HG02852 (cell line): ENCODE measurements around the gene EIF2A.
A peak's percentile ranks its signal among the peaks of the same experiment; 100 is the strongest.

ENCODE experiments used
- ATAC-seq: cut with Tn5 transposase; IDR thresholded peaks from one replicate; pipeline ENCODE4 v1.9.1; 2021; ENCODE audit warnings: mild to moderate bottlenecking, moderate library complexity; ENCODE audit not compliant: unreplicated experiment

The EIF2A gene

GRCh38 chr3:150543128-150543527 lies 3.5 kb upstream of the EIF2A start:
- ATAC-seq = no peak

DNA sequence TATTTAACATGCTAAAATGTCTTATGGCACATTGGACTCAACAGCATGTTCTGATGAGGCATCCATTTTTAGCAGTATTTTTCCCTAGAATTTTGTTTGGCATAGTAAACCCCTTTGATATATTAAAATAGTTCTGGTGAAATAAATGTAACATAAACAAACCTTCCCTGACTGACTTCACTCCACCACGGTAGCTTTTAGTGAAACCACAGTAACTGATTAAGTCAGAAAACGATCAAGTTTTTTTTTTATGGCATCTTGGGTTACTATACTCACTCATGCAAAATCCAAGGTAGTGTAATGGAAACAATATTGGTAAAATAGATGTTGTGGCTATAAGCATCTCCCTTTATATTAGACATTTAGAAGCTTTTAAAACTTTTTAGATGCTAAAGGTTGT lies 3.1 kb upstream of the EIF2A start:
- ATAC-seq = no peak

DNA sequence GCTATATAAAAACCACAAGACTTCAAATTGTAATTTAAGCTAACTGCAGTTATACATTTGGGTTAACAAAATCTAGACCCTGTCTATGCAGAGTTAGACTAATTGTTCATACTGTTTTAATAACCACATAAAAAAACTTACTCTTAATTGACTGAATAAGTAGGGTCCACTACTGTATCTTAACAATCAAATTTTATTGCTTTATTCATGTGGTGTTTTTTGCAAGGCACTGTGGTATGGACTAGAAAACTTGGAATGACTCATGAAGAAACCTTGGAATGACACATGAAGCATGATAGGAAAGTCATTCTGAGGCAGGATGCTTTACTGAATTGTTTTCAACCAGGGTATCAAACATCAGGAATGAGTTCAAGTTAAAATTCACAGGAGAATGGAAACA lies 2.5 kb upstream of the EIF2A start:
- no peak for ATAC-seq

DNA sequence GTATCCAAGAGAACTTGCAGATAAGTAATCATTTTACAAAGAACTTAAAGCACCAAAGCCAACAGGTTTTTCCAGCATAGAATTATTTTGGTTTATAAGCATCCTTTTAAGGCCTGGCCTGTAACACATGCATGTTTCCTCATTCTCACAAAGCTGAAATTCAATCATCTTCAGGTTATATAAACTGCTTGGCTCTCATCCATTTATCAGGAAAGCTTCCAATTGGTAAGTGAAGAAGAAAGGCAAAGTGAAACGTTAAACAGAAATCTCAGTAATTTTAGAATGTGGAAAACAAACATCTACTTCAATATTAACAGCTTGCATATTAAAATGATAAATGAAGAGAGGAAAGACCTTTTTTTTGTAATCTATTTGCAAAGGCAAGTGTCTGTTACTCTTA lies 1.9 kb upstream of the EIF2A start:
- ATAC-seq = no peak

DNA sequence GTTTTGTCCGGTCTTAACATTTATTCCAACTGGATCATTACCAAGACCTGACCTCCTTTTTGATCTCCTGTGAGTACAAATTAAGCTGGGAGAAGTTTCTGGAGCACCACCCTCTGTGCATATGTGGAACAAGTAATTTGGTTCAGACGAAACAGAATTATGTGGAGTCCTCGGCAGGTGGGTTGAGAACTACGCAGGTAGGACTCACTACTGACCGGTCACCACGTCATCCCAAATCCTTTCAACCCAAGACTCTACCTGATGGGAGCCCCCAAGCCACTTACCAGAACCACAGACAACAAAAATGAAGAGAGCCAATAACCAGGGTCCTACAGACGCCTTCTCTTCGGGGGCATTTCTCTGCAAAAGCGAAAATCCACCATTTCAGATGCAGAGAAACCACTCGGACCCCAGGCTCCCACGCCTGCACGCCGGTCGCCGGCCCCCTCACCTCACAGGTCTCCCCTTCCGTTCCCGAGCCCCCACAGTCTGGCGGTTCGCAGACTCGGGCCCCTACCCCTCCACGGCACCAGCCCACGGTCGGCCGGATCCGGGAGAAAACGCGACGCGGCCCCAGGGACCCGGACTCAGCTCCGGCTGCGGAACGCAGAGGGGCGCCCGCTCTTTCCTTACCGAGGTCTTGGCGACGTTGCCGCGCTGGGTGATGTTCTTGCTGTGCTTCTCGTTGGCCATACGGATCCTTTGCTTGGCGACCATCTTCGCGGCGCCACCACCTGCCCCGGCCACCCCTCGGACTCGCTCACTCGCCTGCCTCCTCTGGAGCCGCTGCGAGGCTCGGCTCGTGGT lies 965 bp upstream of the EIF2A start:
- no peak for ATAC-seq

- no peak for ATAC-seq
Measured at GRCh38 chr3:150547045-150547741, 606 bp downstream of the EIF2A start.

- no peak for ATAC-seq
Measured at GRCh38 chr3:150555859-150556436, 9.4 kb downstream of the EIF2A start.

DNA sequence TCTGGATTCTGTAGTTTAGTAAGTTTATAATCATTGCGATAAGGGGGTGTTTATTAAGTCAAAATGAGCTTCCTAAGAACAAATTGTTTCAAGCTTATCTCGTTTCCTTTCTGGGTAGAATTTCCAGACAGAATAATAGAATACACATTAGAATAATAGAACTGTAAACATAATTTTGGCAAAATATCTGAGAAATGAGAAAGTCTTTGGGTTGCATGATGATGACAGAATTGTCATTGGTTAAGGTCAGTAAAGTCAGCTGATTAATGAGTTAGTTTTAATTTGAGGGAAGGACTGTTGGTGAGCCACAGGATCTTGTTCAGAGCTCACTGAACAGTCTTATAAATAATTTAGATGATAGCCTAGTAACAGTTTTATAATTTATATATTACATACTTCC lies 10.2 kb downstream of the EIF2A start:
- ATAC-seq = no peak

DNA sequence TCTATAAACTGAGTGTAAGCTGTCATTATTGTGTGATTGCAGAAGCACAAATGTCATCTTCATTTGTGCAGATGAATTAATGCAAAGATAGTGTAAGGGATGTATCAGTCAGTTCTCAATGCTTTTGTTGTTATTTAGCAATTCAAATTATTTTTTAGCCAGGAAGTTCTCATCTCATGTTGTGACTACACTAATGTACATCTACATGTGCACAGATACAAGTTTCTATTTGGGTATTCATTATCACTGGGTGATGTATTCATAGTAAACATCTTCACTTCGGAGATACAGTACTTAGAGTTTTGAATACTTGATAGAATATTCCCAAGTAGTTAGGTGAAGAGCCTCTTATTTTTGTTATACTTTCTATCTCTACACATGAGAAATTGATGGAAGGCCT lies 11.1 kb downstream of the EIF2A start:
- ATAC-seq = no peak

GRCh38 chr3:150564243-150564642 lies 17.7 kb downstream of the EIF2A start:
- ATAC-seq = no peak

DNA sequence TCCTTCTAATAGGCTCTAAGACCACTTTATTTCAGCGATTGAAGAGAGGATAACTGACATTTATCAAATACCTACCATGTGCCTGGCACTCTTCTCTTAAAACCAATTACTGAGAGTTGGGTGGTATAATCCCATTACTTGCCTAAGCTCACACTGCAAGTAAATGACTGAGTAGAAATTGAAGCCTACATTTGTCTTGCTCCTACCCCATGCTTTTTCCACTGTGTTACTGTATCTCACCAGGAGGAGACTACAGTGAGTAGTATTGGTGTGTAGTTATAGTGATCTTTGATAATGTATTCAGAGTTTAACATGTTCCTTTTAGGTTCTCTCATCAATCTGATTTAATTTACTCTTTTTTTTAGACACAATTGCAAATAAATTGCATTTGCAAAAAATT lies 20.7 kb downstream of the EIF2A start:
- ATAC-seq = no peak

GRCh38 chr3:150577855-150578254 lies 31.3 kb downstream of the EIF2A start:
- no peak for ATAC-seq

- ATAC-seq = no peak
Measured at GRCh38 chr3:150581174-150581573, 34.6 kb downstream of the EIF2A start.

DNA sequence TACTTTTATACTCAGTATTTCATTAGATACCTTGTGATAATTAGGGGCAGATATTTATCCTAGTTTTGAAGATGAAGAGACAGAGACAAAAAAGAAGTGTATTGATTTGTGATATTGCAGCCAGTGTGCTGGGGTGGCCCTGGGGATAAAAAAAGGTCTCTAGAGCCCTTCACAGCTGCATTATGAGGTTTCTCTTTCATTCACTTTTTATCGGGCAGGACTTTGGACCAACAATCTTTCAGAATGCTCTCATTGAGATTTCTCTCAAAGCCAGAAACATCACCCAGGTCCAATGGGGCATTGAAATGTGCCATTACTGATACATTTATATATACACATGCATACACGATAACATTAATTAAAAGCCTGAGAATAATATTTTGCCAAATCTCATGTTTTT lies 36.0 kb downstream of the EIF2A start:
- ATAC-seq = peak; percentile 69

DNA sequence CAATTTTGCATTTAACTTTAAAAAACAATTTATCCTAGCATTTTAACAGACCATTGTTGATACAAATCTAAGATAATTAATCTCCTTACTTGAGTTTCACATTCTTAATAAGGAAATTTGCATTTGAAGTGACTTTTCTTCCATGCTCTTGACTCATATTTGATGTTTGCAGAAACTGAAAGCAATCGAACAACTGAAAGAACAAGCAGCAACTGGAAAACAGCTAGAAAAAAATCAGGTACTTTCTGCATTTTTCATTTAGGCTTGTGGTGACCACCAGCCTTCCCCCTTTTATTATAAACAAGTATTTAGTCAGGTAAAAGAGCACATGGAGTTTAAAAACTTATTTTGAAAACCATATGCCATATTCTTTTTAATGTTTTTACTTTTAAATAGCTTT lies 36.4 kb downstream of the EIF2A start:
- ATAC-seq = peak; percentile 65

DNA sequence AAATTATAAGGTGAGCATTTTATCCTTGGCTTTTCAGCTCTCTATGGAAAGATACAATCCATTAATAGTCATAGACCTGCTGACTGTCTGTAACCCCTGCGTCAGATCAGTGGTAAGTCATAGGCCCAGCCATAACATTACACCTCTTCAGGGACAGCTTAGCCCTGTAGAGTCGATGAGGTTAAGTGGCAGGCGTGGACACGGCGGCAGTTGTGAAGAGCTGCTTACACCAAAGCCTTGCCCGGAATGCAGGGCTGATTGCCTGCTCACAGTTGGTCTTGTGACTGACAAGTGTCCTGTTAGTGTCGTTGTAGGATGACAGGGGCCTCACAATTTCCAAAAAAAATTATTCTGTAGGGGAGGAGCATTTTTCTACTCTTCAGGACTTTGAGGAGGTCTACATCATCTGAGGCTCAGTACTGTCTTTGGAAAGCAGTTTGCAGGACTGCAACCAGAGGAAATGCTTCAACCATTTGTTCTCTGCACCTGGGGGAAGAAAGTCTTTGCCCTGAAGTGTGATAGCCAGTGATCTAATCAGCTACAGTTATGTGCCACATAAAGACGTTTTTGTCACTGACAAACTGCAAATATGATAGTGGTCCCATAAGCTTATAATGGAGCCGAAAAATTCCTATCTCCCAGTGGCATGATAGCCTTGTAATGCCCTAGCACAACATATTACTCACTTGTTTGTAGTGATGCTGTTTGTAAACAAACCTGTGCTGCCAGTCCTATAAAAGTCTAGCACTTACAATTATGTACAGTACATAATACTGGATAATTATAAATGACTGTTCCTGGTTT lies 41.6 kb downstream of the EIF2A start:
- no peak for ATAC-seq

GRCh38 chr3:150589759-150590158 lies 43.2 kb downstream of the EIF2A start:
- ATAC-seq = no peak

- no peak for ATAC-seq
Measured at GRCh38 chr3:150594150-150594549, 47.6 kb downstream of the EIF2A start.

DNA sequence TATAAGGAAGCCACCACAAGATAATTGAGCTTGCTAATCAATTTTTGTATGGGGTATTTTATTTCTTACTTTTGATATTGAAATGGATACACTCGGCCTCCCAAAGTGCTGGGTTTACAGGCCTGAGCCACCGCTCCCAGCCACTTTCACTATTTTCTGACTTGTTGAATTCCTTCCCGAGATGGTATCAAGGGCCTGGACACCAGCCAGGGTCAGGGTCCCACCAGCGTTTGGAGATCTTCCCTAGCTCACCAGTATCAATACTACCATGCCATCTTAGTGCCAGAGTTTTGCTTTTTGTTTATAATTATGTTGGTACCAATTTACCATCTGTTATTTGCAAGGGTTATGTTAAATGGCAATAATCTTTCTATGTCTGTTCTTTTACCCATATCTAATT lies 51.1 kb downstream of the EIF2A start:
- ATAC-seq = no peak

GRCh38 chr3:150599611-150600297 lies 53.2 kb downstream of the EIF2A start:
- peak; percentile 14 for ATAC-seq
